Superior temporal gyrus (tissue), 1 donor: ENCODE results near the gene MPND.
A peak's percentile ranks its signal among the peaks of the same experiment; 100 is the strongest.
"Not testable (repeated sequence)": the region's sequence is repeated elsewhere in the genome, so short reads cannot be mapped to it uniquely, and the experiment has no call there.

Experiments
- DNase-seq: peaks from one replicate; pipeline ENCODE4 v3.0.0-alpha.2; 2016; ENCODE audit errors: extremely low spot score

Gene MPND

GRCh38 chr19:4349225-4349624 lies 5.9 kb downstream of the MPND start:
- DNase-seq: not testable (repeated sequence)

DNA sequence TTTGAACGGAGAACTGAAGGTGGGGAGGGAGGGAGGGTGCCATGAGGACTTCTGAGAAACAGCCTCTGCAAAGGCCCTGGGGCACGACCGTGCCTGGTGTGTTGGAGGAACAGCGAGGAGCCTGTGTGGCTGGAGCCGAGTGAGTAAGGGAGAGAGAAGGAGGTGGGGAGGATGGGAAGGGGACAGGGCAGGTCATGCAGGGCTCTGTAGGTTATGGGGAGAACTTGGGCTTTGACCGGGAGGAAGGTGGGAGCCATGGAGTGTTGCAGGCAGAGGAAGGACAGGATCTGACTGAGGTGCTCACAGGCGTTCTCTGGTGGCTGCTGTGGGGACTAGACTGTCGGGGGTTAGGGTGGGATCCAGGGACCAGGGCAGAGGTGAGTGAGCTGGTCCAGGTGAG lies 6.7 kb downstream of the MPND start:
- no peak for DNase-seq

DNA sequence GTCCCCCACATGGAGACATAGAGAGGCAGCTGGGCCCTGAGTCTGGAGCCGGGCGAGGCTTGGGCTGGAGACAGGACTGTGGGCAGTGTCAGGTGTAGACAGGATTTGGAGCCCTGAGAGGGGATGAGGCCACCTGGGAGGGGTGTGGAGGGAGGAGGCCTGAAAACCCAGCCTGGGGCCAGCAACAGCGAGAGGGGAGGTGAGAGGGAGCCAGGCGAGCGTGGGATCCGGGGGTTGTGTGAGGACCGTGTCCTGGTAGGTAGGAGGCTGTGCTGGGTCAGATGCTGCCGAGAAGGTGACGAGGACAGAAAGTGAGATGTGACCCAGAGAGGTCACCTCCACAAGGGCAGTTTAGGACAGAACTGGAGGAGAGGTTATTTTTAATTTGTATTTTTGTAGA lies 7.4 kb downstream of the MPND start:
- no peak for DNase-seq

GRCh38 chr19:4352701-4353121 lies 9.3 kb downstream of the MPND start:
- peak; percentile 51 for DNase-seq

DNA sequence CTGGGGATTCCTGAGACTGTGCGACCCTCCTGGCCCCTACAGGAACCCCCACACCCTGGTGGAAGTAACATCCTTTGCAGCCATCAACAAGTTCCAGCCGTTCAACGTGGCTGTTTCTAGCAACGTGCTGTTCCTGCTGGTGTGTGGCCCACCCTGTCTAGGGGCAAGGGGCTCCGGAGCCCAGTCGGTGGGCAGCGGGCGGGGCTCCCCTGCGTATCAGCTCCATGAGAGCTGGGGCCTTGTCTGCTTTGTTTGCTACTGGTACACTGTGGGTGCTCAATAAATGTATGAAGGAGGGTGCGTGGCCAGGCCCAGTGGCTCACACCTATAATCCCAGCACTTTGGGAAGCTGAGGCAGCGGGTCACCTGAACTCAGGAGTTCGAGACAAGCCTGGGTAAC lies 10.9 kb downstream of the MPND start:
- no peak for DNase-seq

- no peak for DNase-seq
These were observed 11.5 kb downstream of the MPND start for GRCh38 chr19:4354897-4355296.

DNA sequence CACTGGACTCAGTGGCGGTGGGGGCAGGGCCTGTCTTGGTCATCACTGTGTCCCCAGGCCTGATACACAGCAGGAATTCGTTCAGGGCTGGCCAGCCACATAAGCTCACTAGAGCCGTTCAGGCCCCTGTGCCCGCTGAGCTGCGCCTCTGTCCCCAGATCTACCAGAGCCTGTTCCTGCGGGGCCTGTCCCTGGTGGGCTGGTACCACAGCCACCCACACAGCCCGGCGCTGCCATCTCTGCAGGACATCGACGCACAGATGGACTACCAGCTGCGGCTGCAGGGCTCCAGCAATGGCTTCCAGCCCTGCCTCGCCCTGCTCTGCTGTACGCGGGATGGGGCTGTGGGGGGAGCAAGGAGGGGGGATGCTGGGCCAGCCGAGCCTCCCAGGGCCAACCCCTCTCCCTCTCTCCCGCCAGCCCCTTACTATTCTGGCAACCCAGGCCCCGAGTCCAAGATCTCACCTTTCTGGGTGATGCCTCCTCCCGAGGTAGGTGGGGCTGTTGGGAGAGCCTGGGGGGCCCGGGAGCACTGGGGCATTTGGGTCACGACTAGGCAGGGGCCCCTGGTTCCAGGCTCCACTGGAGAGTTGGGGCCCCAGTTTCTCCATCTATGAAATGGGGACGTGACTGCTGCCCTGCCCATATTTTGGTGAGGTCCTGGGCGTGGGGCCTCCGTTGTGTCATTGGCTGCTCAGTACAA lies 13.9 kb downstream of the MPND start:
- DNase-seq: no peak

DNA sequence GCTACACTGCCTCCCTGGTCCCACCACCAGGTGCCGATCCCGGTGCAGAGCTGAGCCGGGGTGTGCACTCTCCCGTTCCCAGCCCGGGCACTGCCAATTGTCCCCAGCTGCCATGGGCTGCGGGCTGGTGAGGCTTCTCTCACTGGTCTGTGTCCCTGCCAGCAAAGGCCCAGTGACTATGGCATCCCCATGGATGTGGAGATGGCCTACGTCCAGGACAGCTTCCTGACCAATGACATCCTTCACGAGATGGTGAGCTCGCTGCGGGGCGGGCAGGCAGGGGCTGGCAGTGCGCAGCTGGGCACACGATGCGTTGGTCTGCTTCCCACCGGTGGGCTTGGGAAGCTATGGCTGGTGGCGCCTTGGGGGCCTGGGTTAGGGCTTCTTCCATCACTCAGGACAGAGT lies 14.6 kb downstream of the MPND start:
- DNase-seq: no peak

- DNase-seq: no peak
These were observed 15.6 kb downstream of the MPND start for GRCh38 chr19:4358709-4359626.

GRCh38 chr19:4359627-4360000 lies 16.3 kb downstream of the MPND start:
- DNase-seq: no peak

GRCh38 chr19:4360081-4360569 lies 16.8 kb downstream of the MPND start:
- DNase-seq: no peak

GRCh38 chr19:4360641-4361151 lies 17.3 kb downstream of the MPND start:
- DNase-seq: no peak

DNA sequence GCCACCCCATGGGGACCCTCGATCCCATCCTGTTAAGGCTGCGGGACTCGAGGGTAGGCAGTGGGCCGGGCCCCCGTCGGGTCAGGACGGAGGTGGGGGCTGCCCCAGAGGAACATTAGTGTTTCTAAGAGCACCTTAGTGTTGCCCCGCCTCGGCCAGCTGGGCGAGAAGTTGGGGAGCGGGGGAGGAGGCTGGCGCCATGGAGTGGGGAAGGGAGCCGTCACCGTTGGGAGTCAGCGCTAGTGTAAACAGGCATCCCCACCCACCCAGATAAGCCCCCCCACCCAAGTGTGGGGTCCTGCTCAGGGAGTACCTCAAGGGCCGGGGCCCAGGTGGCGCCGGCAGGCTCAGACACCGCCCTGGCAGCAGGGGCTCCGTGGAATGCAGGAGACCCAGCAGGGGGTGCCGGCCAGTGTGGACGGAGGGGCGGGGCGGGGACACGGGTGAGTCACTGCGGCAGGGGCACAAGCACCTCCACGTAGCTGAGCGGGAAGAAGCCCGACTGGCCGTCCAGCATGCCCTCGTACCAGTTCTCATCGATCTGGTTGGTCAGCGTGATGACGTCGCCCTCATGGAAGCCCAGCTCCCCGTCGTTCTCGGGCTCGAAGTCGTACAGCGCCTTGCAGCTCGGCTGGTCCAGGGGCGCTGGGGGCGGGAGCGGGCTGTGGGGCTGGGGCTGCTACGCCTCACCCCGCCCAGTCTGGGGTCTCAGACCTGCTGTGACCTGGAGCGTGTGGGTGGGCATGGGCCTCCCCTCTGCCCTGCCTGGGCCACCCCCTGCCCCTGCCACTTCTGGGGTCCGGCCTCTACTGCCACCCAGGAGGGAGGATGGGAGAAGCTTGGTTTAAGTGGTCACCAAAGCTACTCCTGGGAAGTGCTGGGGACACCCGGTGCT lies 18.0 kb downstream of the MPND start:
- no peak for DNase-seq

DNA sequence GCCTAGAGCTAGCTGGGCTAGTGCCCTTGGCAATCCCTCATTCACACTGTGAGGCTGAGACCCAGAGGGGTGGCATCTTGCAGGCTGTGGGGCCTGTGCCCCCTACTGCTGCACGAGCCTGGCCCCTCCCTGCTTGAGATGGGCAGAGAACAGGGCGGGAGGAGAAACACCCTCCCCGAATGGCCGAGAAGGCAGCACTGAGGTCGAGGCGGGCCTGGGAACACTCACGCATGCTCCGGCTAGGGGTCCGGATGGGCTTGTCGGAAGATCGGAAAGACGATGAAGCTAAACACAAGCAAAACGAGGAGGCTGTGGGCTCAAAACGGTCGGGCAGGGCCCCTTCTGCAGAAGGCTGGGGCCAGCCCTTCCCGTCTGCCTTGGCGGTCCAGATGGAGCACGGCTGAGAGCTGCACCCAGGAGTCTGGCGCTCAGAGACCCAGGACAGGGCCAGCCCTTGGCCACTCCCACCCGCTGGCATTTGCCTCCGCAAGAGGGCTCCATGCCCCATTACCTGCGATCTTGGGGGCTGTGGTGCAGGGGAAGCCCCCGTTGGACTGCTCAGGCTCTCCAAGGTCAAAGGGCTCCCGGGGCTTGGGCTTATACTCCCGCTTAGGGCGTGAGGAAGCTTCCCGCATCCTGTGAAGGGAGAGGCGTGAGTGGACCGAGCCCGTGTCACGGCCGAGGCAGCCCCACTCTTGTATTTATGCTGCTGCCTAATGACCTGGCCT lies 18.9 kb downstream of the MPND start:
- DNase-seq: no peak

DNA sequence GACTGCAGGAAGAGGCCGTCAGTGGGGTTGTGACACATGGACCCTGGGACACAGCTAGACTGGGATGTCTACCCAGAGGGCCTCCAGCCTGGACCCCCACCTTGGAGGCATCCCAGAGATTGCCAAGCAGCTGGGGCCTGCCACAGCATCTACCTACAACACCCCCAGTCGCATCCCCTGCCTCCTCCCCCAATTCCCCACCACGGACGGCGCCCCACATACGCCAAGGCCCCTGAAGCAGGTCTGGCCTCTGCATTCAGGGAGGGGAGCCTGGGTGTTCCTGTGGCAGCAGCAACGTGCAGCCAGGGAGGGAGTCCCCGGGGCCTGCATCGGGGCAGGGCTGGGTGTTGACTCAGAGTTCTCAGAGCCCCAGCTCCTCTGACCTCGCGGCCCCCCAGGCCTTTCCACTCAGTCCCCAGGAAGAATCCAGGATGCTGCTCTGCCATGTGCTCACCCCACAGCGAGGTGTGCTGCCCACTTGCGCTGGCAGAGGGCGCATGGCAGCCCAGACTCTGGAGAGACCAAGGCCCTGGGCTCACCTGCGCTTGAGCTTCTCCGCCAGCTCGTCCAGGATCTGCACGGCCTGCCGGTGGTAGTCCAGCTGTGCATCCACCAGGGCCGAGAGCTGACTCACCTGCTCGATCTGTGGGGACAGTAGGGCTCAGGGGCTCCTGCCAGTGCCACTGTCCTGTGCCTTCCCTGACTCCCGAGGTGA lies 19.6 kb downstream of the MPND start:
- no peak for DNase-seq

- no peak for DNase-seq
These were observed 20.4 kb downstream of the MPND start for GRCh38 chr19:4363571-4364304.

DNA sequence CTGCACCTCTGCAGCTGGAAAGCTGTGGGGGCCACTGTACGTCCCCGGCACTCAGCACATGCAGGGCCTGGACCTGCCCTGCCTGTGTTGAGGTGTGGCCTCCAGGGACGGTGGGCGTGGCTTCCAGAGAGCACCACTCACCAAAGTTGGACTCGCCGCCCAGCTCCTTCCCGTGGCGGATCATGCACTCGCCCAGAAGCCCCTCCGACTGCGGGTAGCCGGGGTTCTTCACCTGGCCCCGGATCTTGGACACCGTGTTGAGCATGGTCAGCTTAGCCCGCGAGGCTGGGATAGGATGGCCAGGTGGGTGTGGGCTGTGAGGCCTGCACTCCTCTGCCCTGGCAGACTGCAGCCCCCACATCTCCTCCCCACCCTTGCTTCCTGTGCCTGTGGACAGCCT lies 22.0 kb downstream of the MPND start:
- no peak for DNase-seq

DNA sequence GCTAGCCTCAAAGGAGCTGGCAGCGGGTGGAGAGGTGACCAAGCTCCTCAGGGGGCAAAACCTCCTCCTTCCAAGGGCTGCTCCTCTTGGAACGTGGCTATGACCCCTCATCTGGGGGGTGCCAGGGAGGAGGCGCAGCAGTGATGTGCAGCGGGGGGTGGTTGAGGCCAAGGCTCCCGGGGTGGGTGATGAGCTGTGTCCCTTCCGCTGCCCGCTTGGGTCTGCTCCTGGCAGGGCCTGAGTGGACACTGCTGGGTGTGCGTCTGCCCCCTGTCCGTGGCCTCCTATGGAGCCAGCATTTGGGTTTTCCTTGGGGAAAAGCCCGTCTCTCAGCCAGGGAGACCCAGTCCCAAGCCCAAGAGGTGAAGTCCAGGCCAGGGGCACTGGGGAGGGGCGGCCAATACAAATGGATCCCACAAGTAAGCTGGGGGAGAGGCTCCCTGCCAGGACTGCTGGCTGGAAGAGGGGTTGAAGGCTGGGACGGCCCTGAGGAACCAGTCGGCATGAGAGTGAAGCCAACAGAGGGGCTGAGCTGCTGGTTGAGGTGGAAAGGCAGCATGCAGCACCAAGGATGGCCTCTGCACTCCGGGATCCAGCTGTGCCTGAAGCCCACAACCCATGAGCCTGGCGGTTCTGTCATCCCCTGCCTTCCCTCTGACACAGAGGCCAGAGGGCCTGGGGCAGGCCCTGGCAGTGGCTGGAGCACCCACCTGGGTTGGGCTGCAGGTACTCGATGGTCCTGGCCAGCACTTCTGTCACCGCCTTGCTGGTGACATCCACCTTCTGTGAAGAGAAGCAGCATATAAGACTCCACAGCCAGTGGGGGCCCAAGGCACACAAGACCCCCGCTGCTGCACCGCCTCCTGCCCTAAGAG lies 22.7 kb downstream of the MPND start:
- no peak for DNase-seq
